ENCODE results near the gene SLC43A2.

DNA sequence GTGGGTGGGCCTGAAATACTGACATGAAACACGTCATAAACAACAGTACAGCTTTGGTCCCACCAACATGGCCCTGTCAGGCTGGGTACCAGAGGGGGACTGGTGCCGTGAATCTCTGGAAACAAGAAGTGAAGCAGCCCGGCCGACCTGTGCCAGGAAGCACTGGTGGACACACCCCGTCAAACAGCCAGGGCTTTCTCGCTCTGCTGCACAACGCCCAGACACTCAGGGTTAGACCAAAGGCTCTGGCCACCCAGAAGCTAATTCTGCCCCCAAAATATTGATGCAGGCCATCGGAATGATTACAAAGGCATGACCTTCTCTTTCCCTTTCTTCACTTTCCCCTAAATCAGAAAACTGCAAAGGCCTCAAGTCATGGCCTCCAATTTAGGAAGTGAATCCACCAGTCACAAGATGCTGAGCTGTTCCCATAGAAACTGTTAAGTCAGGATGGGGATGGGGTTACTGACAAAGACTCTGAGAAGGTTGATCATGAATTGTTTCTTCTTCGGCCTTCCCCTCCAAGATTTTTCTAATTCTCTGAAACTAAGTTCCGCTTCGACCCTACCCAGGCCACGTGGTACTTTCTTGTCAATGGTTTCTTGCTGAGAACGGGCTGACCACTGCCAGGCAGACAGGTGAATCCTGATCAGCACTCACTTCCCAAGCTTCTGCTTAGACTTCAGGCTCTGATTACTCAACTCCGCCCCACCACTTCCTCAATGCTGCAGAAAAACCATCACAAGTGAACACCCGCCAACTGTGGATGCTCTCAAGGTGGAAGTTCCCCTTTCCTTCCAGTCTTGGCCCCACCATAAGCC is 72.8 kb downstream of the SLC43A2 start:
- TF ChIP-seq ZKSCAN8 (CRISPR knock-in tag; IDR thresholded peaks at IDR 0.05; ENCODE audit: borderline replicate concordance) (no peak), EZH2 (conservative IDR thresholded peaks at IDR 0.05; ENCODE audit: low read depth, low read length) (no peak), ZNF761 (CRISPR knock-in tag; conservative IDR thresholded peaks at IDR 0.05) (no peak), POLR2A (IDR thresholded peaks at IDR 0.05; ENCODE audit: insufficient read depth in 1 of 2, low read depth in 2 of 2, low read length in 2 of 2) (no peak), DRAP1 (CRISPR knock-in tag; IDR thresholded peaks at IDR 0.05) (no peak), ZFAT (CRISPR knock-in tag; conservative IDR thresholded peaks at IDR 0.05) (no peak), CTCF (CRISPR knock-in tag; IDR thresholded peaks at IDR 0.05) (no peak), CBX5 (CRISPR knock-in tag; IDR thresholded peaks at IDR 0.05; ENCODE audit: borderline replicate concordance) (no peak), KAT8 (CRISPR knock-in tag; IDR thresholded peaks at IDR 0.05) (no peak)

Data from HepG2 (cell line).